ENCODE measurements around the gene UBD.

UBD gene

DNA sequence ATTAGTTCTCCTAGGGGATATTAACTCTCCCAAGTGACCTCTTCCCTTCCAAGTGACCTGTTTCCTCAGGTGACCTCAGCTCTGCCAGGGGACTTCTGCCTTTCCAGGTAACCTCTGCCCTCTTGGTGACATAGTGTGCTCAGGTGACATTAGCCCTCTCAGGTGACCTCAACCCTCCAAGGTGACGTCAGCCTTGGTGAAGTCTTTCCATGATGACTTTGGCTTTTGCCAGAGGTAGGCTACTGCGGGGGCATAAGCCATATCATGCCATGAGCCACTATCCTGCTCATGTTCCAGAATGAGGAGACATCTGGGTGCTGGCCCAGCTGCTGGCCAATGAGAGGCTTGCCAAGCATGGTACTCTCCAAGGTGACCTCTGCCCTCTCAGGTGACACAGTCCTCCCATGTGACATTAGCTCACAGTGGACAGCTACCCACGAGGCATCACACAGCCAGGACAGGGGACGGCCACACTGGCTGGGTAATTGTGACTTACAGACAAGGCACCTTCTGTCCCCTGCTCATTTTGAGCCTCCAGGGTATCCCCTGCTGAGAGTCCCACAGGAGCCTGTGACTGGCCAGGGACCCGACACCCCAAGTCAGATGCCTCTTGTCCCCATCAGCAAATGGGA, 31.1 kb downstream of the UBD start:
- DNase-seq (ENCODE audit: extremely low read depth, low read depth) = no peak
- TF ChIP-seq CTCF (IDR thresholded peaks at IDR 0.05; ENCODE audit: low read depth, low read length) = no peak

GRCh38 chr6:29527564-29527963, 32.0 kb downstream of the UBD start:
- no peak for TF ChIP-seq CTCF (IDR thresholded peaks at IDR 0.05; ENCODE audit: low read depth, low read length)
- DNase-seq (ENCODE audit: extremely low read depth, low read depth) = no peak

DNA sequence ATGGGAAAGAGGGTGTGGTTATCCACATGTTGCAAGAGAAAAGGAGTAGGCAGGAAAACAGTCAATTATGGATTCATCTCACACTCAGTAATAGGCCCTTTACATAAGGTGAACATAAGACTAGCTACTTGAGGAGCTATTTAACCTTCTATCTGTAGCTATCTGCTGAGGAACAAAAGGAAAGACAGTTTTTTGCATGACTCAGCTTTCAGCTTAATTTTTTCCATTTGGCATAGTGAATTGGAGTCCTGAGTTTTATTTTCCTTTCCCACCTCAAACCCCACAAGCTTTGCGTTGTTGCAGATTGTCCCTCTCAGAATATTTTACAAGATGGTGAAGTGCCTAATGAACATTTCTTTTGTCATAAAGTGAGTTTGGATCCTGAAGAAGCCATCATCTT, 32.4 kb downstream of the UBD start:
- no peak for DNase-seq (ENCODE audit: extremely low read depth, low read depth)
- TF ChIP-seq CTCF (IDR thresholded peaks at IDR 0.05; ENCODE audit: low read depth, low read length) = no peak

DNA sequence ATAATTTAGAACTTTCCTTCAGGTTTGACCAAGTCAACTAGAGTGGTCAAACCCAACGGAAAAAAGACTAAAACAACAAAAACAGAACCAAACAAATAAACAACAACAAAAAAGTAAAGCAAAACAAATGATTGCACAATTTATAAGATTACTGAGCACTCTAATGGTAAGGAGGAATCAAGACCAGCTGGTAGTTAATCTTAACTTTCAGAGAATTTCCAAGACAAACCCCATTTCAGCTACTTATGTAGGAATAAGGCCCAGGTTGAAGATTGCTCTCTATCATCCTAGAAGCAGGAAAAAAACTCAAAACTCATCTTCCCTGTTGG, 34.3 kb downstream of the UBD start:
- no peak for DNase-seq (ENCODE audit: extremely low read depth, low read depth)
- TF ChIP-seq CTCF (IDR thresholded peaks at IDR 0.05; ENCODE audit: low read depth, low read length) = no peak

DNA sequence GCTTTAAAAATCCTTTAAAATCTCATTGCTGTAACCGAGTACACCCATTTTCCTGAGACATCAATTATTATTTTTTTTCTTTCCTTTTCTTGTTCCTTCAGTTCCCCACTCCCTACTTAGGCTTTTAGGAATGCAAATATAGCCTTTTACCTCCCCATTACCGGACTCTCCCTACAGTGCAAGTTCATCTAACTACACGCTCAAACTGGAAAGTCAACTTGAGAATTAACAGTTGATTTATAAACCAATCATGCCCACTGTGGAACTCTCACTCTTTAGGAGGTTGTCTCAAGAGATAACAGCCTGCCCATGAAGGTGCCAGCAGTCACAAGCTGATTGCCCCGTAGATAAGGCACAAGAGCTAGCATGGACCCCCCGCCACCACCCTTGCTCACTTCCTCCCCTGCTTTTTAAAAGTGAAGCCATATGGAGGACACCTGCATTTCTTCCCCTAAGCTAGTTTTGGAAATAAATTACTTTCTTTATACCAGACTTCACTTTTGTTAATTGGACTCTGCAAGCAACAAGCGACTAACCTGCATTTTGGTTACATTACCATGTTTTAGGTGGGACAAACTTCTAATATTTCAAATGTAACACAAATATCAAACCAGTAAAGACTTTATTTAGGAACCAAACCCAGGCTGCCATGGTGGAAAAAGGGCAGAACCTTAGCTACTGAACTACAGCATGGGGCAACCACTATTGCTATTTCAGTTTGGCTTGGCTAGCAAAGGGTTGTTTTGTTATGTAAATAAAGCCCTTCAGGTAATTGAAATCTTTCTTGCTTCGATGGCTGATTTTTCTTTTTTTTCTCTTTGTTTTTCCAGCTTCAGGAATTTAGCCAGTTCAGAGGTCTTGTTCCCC, 34.9 kb downstream of the UBD start:
- no peak for DNase-seq (ENCODE audit: extremely low read depth, low read depth)
- TF ChIP-seq CTCF (IDR thresholded peaks at IDR 0.05; ENCODE audit: low read depth, low read length) = no peak

GRCh38 chr6:29524044-29524443, 35.5 kb downstream of the UBD start:
- no peak for TF ChIP-seq CTCF (IDR thresholded peaks at IDR 0.05; ENCODE audit: low read depth, low read length)
- no peak for DNase-seq (ENCODE audit: extremely low read depth, low read depth)

GRCh38 chr6:29522227-29522626, 37.3 kb downstream of the UBD start:
- DNase-seq (ENCODE audit: extremely low read depth, low read depth) = no peak
- TF ChIP-seq CTCF (IDR thresholded peaks at IDR 0.05; ENCODE audit: low read depth, low read length) = no peak

All from AG09319 (cell line).